Loucy (cell line): Measurements from ENCODE around the gene CNTN4.

Source experiments
- EZH2phosphoT487 ChIP-seq: fragments of 200-600 bp; IDR thresholded peaks from 2 replicates; pipeline ENCODE4 v1.6.1; 2018; ENCODE audit warnings: antibody characterized with exemption, mild to moderate bottlenecking, moderate library complexity, borderline replicate concordance
- TF ChIP-seq, protein P1 (sequence below): fragments of 200-600 bp; sonication (generic); conservative IDR thresholded peaks from 2 replicates; pipeline ENCODE4 v1.5.1; 2014; ENCODE audit warnings: mild to moderate bottlenecking, antibody characterized with exemption, low read length

DNA sequence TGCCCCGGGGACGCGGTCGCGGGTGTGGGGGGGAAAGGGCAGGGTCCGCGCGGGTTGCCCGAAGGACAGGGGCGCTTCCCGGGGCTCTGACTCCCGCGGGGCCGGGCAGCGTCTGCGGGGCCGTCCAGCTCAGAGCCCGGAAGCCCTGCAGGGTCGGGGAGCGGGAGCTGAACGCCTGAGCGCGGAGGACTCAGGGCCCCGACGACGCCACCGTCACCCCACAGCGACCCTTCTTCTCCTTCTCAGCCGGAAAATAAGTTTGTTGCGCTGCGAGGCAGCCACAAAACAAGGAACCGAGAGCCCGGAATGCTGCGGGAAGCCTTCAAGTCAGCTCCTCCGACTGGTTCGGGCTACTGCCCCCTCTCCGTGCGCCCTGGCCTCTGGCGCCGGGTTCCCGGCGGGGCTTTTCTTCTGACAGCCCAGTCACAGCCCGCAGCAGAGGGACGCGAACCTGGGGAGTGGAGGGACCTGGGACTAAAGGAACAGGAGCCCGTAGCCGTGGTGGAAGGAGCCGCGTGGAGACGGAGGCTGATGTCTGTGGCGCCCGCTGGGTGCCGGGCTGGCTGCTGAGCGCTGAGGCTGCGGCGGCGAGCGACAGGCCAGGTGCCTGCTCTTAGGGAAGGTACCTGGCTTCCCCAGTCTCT is 484 bp downstream of the CNTN4 start:
- TF ChIP-seq, protein P1, sequence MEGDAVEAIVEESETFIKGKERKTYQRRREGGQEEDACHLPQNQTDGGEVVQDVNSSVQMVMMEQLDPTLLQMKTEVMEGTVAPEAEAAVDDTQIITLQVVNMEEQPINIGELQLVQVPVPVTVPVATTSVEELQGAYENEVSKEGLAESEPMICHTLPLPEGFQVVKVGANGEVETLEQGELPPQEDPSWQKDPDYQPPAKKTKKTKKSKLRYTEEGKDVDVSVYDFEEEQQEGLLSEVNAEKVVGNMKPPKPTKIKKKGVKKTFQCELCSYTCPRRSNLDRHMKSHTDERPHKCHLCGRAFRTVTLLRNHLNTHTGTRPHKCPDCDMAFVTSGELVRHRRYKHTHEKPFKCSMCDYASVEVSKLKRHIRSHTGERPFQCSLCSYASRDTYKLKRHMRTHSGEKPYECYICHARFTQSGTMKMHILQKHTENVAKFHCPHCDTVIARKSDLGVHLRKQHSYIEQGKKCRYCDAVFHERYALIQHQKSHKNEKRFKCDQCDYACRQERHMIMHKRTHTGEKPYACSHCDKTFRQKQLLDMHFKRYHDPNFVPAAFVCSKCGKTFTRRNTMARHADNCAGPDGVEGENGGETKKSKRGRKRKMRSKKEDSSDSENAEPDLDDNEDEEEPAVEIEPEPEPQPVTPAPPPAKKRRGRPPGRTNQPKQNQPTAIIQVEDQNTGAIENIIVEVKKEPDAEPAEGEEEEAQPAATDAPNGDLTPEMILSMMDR, result no peak
- TF ChIP-seq EZH2phosphoT487, result no peak
